ENCODE data around the gene NFATC3. TPM values are rescaled to one million over a fixed set of nuclear protein-coding genes. Genes with fewer than 3 reads are reported as not detected.

NFATC3 gene
- total and polyA plus RNA-seq, 2 donors (not counting 1 experiment from before 2014, with no cell fraction given) = 33.4 to 115 TPM

DNA sequence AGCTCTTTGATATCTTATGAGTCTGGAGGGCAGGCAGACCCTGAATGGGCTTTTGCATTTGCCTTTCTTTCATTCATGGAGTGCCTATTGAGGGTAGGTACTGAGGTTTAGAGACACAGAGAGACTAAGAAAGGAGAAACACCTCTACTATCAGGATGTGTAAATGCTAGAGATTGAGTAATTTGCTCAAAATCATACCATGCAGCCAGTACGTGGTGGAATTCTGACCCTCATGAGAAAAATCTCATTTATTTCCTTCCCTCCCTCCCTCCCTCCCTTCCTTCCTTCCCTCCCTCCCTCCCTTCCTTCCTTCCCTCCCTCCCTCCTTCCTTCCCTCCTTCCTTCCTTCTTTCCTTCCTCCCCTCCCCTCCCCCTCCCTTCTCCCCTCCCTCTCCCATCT is 18.4 kb upstream of the NFATC3 start:
- WGBS (ENCODE audit: insufficient coverage) = no CpG with 5 or more reads among the region's 1 CpG
- DNase-seq = no peak
- H3K4me3 ChIP-seq (ENCODE audit: control extremely low read depth in 1 of 5, extremely low read depth in 1 of 5, insufficient read depth in 1 of 5, low read depth in 2 of 5, low read length in 4 of 5) = no peak overlapping the region
- no peak for ATAC-seq (ENCODE audit: low read depth)
- H3K27me3 ChIP-seq (replicated peaks in 1 of 4; ENCODE audit: control extremely low read depth in 1 of 4, control insufficient read depth in 3 of 4, insufficient read depth in 4 of 4, low read length in 3 of 4) = no peaks in the 10 kb centered on the region
- no peak overlapping the region for H3K9ac ChIP-seq (ENCODE audit: low read length)
- peaks cover 12 to 66% of the 10 kb centered on the region in 2 experiments for H3K36me3 ChIP-seq (replicated peaks in 1 of 2; ENCODE audit: control extremely low read depth in 1 of 2, control insufficient read depth in 1 of 2, extremely low read depth in 1 of 2, insufficient read depth in 2 of 2, low read length in 1 of 2)
- peaks cover 27 to 35% of the 10 kb centered on the region in 2 donors for H3K4me1 ChIP-seq (ENCODE audit: control insufficient read depth in 2 of 2, insufficient read depth in 2 of 2, low read length in 2 of 2)
- TF ChIP-seq, protein P1, sequence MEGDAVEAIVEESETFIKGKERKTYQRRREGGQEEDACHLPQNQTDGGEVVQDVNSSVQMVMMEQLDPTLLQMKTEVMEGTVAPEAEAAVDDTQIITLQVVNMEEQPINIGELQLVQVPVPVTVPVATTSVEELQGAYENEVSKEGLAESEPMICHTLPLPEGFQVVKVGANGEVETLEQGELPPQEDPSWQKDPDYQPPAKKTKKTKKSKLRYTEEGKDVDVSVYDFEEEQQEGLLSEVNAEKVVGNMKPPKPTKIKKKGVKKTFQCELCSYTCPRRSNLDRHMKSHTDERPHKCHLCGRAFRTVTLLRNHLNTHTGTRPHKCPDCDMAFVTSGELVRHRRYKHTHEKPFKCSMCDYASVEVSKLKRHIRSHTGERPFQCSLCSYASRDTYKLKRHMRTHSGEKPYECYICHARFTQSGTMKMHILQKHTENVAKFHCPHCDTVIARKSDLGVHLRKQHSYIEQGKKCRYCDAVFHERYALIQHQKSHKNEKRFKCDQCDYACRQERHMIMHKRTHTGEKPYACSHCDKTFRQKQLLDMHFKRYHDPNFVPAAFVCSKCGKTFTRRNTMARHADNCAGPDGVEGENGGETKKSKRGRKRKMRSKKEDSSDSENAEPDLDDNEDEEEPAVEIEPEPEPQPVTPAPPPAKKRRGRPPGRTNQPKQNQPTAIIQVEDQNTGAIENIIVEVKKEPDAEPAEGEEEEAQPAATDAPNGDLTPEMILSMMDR (IDR thresholded peaks at IDR 0.05) = no peak
- no peak for TF ChIP-seq EZH2 (IDR thresholded peaks at IDR 0.05; ENCODE audit: borderline replicate concordance, insufficient read depth, low read depth, low read length, poor library complexity, severe bottlenecking)
- H2AFZ ChIP-seq (ENCODE audit: insufficient read depth, low read depth, low read length, poor library complexity, severe bottlenecking) = no peak overlapping the region
- H3K4me3 Mint-ChIP-seq = no peak overlapping the region
- peaks cover 37% of the 10 kb centered on the region for H3K79me2 ChIP-seq (ENCODE audit: control insufficient read depth, insufficient read depth, low read length)
- H3K27ac Mint-ChIP-seq = peak overlapping the region; percentile 6
- POLR2A ChIA-PET = no interaction called here
- CTCF ChIA-PET = interaction anchor here (1.3 to 14.0 kb wide), 6 partner anchors 9 to 394 kb away, joined by 3 to 242 read pairs (median 11); partner anchors contain the start of gene NFATC3
- H3K27ac ChIP-seq (ENCODE audit: low read length in 2 of 2) = no peak overlapping the region
- no peaks in the 10 kb centered on the region for H3K9me3 Mint-ChIP-seq (ENCODE audit: insufficient read depth)
- H3K4me2 ChIP-seq (replicated peaks; ENCODE audit: low read depth, low read length, poor library complexity, severe bottlenecking) = no peak overlapping the region
- H3K4me1 Mint-ChIP-seq = peaks cover 39% of the 10 kb centered on the region
- no peaks in the 10 kb centered on the region for H3K27me3 Mint-ChIP-seq
- H3K9me3 ChIP-seq (ENCODE audit: control extremely low read depth in 1 of 3, control insufficient read depth in 2 of 3, insufficient read depth in 1 of 3, low read length in 2 of 3) = no peaks in the 10 kb centered on the region
- intact Hi-C loops (cut with micrococcal nuclease) = no loop called here
- peaks cover 50% of the 10 kb centered on the region for H4K20me1 ChIP-seq (ENCODE audit: control insufficient read depth, insufficient read depth, low read length, poor library complexity, severe bottlenecking)

GRCh38 chr16:68068926-68069325 is 16.2 kb upstream of the NFATC3 start:
- H3K27ac Mint-ChIP-seq = no peak overlapping the region
- H3K27me3 Mint-ChIP-seq = no peaks in the 10 kb centered on the region
- H3K9ac ChIP-seq (ENCODE audit: low read length) = no peak overlapping the region
- POLR2A ChIA-PET = interaction anchor here (0.6 to 4.7 kb wide), 3 partner anchors 15 to 580 kb away, joined by 4 to 52 read pairs (median 8); partner anchors contain the start of gene NFATC3
- peaks cover 45 to 55% of the 10 kb centered on the region in 2 donors for H3K4me1 ChIP-seq (ENCODE audit: control insufficient read depth in 2 of 2, insufficient read depth in 2 of 2, low read length in 2 of 2)
- no peak overlapping the region for H2AFZ ChIP-seq (ENCODE audit: insufficient read depth, low read depth, low read length, poor library complexity, severe bottlenecking)
- intact Hi-C loops (cut with micrococcal nuclease) = no loop called here
- no peaks in the 10 kb centered on the region for H3K27me3 ChIP-seq (replicated peaks in 1 of 4; ENCODE audit: control extremely low read depth in 1 of 4, control insufficient read depth in 3 of 4, insufficient read depth in 4 of 4, low read length in 3 of 4)
- H4K20me1 ChIP-seq (ENCODE audit: control insufficient read depth, insufficient read depth, low read length, poor library complexity, severe bottlenecking) = peaks cover 62% of the 10 kb centered on the region
- no peak for ATAC-seq (ENCODE audit: low read depth)
- DNase-seq = no peak
- peaks cover 55% of the 10 kb centered on the region for H3K4me1 Mint-ChIP-seq
- no peak overlapping the region for H3K4me3 ChIP-seq (ENCODE audit: control extremely low read depth in 1 of 5, extremely low read depth in 1 of 5, insufficient read depth in 1 of 5, low read depth in 2 of 5, low read length in 4 of 5)
- no peak overlapping the region for H3K4me3 Mint-ChIP-seq
- peaks cover 57% of the 10 kb centered on the region for H3K79me2 ChIP-seq (ENCODE audit: control insufficient read depth, insufficient read depth, low read length)
- no peaks in the 10 kb centered on the region for H3K9me3 ChIP-seq (ENCODE audit: control extremely low read depth in 1 of 3, control insufficient read depth in 2 of 3, insufficient read depth in 1 of 3, low read length in 2 of 3)
- no peak overlapping the region for H3K27ac ChIP-seq (ENCODE audit: low read length in 2 of 2)
- 100% methylated on average over 8 of the region's 9 CpGs for WGBS (ENCODE audit: insufficient coverage)
- H3K36me3 ChIP-seq (replicated peaks in 1 of 2; ENCODE audit: control extremely low read depth in 1 of 2, control insufficient read depth in 1 of 2, extremely low read depth in 1 of 2, insufficient read depth in 2 of 2, low read length in 1 of 2) = peaks cover 9 to 77% of the 10 kb centered on the region in 2 experiments
- no peak overlapping the region for H3K4me2 ChIP-seq (replicated peaks; ENCODE audit: low read depth, low read length, poor library complexity, severe bottlenecking)
- TF ChIP-seq EZH2 (IDR thresholded peaks at IDR 0.05; ENCODE audit: borderline replicate concordance, insufficient read depth, low read depth, low read length, poor library complexity, severe bottlenecking) = no peak
- TF ChIP-seq, protein P1 (IDR thresholded peaks at IDR 0.05) = no peak
- H3K9me3 Mint-ChIP-seq (ENCODE audit: insufficient read depth) = no peaks in the 10 kb centered on the region
- CTCF ChIA-PET = interaction anchor here (0.9 to 14.0 kb wide), 5 partner anchors 15 to 185 kb away, joined by 3 to 242 read pairs (median 16); partner anchors contain the start of genes NFATC3 and NRN1L

Measured in B cell (primary cell).